Loucy (cell line): Measurements from ENCODE around the gene HNRNPK.

Source experiments
- H2AFZ ChIP-seq: fragments of 200-600 bp; sonication (generic); 2 replicates; pipeline ENCODE4 v1.6.0; 2016; ENCODE audit warnings: antibody characterized with exemption, mild to moderate bottlenecking, low read length, moderate library complexity
- H3F3A ChIP-seq: fragments of 200-600 bp; 2 replicates; pipeline ENCODE4 v1.6.0; 2016; ENCODE audit warnings: antibody characterized with exemption, low read depth, mild to moderate bottlenecking
- H3K27me3 ChIP-seq: fragments of 200-600 bp; sonication (generic); 2 replicates; pipeline ENCODE4 v1.6.1; 2014; ENCODE audit warnings: low read length, mild to moderate bottlenecking; ENCODE audit not compliant: insufficient read depth, poor library complexity, severe bottlenecking
- H3K36me3 ChIP-seq: fragments of 200-600 bp; sonication (generic); 2 replicates; pipeline ENCODE4 v1.6.1; 2016; ENCODE audit warnings: low read length; ENCODE audit not compliant: insufficient read depth
- H3K4me1 ChIP-seq: fragments of 200-600 bp; sonication (generic); 2 replicates; pipeline ENCODE4 v1.5.1; 2014; ENCODE audit warnings: low read length, mild to moderate bottlenecking; ENCODE audit not compliant: insufficient read depth, poor library complexity, severe bottlenecking
- H3K4me2 ChIP-seq: fragments of 200-600 bp; sonication (generic); 2 replicates; pipeline ENCODE4 v1.6.0; 2014; ENCODE audit warnings: antibody characterized with exemption, low read length, low read depth, mild to moderate bottlenecking; ENCODE audit not compliant: poor library complexity, severe bottlenecking
- H3K4me3 ChIP-seq: fragments of 200-600 bp; sonication (generic); 2 replicates; pipeline ENCODE4 v1.5.1; 2014; ENCODE audit warnings: low read length, mild to moderate bottlenecking, mixed read lengths; ENCODE audit not compliant: poor library complexity, severe bottlenecking
- H3K79me2 ChIP-seq: fragments of 200-600 bp; sonication (generic); 2 replicates; pipeline ENCODE4 v1.6.1; 2014; ENCODE audit warnings: low read length; ENCODE audit not compliant: insufficient read depth
- H3K9ac ChIP-seq: fragments of 200-600 bp; sonication (generic); 2 replicates; pipeline ENCODE4 v1.6.0; 2014; ENCODE audit warnings: mild to moderate bottlenecking, low read depth, low read length, moderate library complexity; ENCODE audit not compliant: poor library complexity, severe bottlenecking
- H3K9me2 ChIP-seq: fragments of 200-600 bp; sonication (generic); replicated peaks from 2 replicates; pipeline ENCODE4 v1.6.1; 2016; ENCODE audit warnings: low read depth, low read length, mixed read lengths
- H3K9me3 ChIP-seq: fragments of 200-600 bp; sonication (generic); 2 replicates; pipeline ENCODE4 v1.6.1; 2014; ENCODE audit warnings: mild to moderate bottlenecking, antibody characterized with exemption, low read length, low read depth; ENCODE audit not compliant: insufficient read depth
- H4K20me1 ChIP-seq: fragments of 200-600 bp; sonication (generic); 2 replicates; pipeline ENCODE4 v1.6.0; 2014; ENCODE audit warnings: antibody characterized with exemption, low read length, mild to moderate bottlenecking; ENCODE audit not compliant: insufficient read depth, poor library complexity, severe bottlenecking
- EZH2phosphoT487 ChIP-seq: fragments of 200-600 bp; IDR thresholded peaks from 2 replicates; pipeline ENCODE4 v1.6.1; 2018; ENCODE audit warnings: antibody characterized with exemption, mild to moderate bottlenecking, moderate library complexity, borderline replicate concordance
- TF ChIP-seq, protein P1 (sequence below): fragments of 200-600 bp; sonication (generic); conservative IDR thresholded peaks from 2 replicates; pipeline ENCODE4 v1.5.1; 2014; ENCODE audit warnings: mild to moderate bottlenecking, antibody characterized with exemption, low read length

The HNRNPK gene

DNA sequence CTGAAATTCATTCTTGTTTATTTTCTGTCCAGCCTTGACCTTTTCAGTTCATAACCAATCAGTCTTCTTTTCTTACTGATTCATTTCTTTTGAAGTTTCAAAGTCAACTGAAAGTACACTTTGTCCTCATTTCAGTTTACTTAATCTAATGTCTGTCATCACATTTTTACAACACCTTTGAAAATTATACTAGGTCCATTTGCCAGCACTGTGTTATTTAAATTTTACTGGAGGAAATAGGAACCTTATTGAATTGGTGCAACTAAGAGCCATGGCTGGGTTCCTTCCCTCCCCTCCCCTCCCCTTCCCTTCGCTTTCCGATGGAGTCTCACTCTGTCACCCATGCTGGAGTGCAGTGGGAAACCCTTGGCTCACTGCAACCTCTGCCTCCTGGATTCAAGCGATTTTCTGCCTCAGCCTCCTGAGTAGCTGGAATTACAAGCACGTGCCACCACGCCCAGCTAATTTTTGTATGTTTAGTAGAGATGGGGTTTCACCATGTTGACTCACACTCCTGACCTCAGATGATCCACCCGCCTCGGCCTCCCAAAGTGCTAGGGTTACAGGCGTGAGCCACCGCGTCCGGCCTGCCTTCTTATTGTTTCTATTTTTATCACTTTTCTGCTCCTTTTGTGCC is 6.9 kb upstream of the HNRNPK start:
- H3K9me2 ChIP-seq: no peaks in the 10 kb centered on the region
- TF ChIP-seq EZH2phosphoT487: no peak
- TF ChIP-seq, protein P1, sequence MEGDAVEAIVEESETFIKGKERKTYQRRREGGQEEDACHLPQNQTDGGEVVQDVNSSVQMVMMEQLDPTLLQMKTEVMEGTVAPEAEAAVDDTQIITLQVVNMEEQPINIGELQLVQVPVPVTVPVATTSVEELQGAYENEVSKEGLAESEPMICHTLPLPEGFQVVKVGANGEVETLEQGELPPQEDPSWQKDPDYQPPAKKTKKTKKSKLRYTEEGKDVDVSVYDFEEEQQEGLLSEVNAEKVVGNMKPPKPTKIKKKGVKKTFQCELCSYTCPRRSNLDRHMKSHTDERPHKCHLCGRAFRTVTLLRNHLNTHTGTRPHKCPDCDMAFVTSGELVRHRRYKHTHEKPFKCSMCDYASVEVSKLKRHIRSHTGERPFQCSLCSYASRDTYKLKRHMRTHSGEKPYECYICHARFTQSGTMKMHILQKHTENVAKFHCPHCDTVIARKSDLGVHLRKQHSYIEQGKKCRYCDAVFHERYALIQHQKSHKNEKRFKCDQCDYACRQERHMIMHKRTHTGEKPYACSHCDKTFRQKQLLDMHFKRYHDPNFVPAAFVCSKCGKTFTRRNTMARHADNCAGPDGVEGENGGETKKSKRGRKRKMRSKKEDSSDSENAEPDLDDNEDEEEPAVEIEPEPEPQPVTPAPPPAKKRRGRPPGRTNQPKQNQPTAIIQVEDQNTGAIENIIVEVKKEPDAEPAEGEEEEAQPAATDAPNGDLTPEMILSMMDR: no peak
- peaks cover 5% of the 10 kb centered on the region; the same call in 1 of the 2 replicates for H3K36me3 ChIP-seq
- H3K27me3 ChIP-seq: no peaks in the 10 kb centered on the region
- H3K4me2 ChIP-seq: peak overlapping the region; percentile 82
- H3K4me1 ChIP-seq: peaks cover 44% of the 10 kb centered on the region
- H3F3A ChIP-seq: no peaks in the 10 kb centered on the region
- peaks cover 25% of the 10 kb centered on the region for H4K20me1 ChIP-seq
- no peaks in the 10 kb centered on the region for H3K9me3 ChIP-seq
- peaks cover 79% of the 10 kb centered on the region for H3K79me2 ChIP-seq
- no peak overlapping the region for H3K9ac ChIP-seq
- no peak overlapping the region for H2AFZ ChIP-seq
- H3K4me3 ChIP-seq: no peak overlapping the region

DNA sequence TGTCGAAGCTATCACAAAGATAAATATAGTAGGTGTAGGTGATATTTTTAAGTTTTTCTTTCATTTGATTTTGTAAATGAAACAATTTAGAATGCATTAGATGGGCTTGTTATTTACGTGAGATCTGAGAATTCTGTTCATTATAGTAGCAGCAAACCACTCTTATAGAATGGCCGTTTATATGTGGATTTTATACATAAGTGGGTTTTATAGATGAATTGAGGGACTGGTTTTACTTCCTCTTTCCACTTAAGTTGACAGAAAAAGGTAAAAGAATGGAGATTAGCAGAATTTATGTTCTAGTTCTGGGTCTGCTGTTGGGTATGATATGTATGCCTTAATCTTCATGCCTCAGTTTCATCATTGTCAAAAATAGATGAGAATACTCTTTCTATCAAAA is 6.2 kb upstream of the HNRNPK start:
- Histone ChIP-seq H3K4me2 (peak overlapping the region; percentile 82), H3K9ac (peak overlapping the region; percentile 35), H3K9me2 (no peaks in the 10 kb centered on the region), H4K20me1 (peaks cover 31% of the 10 kb centered on the region), H2AFZ (no peak overlapping the region), H3K4me1 (peaks cover 49% of the 10 kb centered on the region), H3F3A (no peaks in the 10 kb centered on the region), H3K27me3 (no peaks in the 10 kb centered on the region), H3K9me3 (no peaks in the 10 kb centered on the region), H3K4me3 (peak overlapping the region; percentile 30), H3K79me2 (peaks cover 81% of the 10 kb centered on the region), H3K36me3 (peaks cover 5% of the 10 kb centered on the region; the same call in 1 of the 2 replicates)
- no peak for TF ChIP-seq EZH2phosphoT487
- TF ChIP-seq, protein P1: no peak

DNA sequence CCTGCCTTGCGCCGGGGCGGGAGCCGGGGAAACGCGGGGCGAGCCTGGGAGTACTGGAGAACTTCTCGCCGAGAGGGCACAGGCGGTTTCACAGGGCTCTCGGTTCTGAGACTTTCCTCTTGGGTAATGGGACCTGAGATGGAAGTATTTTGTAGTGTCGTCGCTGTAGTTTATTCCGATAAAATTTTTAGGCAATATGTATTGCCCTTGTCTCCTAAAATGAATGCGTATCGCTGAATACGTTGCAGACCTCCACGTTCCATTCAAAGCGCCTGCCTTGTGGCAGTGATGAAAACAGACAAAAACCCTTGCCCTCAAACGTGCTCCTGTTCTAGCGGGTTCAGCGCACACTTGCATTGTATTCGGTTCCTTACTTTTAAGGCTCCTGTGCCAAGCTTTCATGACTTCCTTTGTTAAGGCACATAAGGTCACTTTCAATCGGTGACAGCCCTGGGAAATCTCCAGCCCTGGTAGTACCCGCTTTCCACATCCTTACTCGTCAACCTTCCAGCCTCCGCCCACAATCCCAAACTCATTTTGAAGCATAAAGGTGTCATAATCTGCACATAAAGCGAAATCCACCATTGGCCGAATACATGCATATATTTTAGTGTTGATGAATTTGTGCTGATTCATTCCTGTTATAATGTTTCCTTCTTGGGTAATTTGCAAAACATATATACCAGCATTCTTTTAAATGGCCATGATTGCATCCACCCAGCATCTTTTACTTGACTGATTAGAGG is 1.3 kb upstream of the HNRNPK start:
- H2AFZ ChIP-seq: peak overlapping the region; percentile 68
- H3F3A ChIP-seq: no peaks in the 10 kb centered on the region
- peaks cover 55% of the 10 kb centered on the region for H3K4me1 ChIP-seq

More for the DNA sequence above, 1.3 kb upstream of the HNRNPK start:
- Histone ChIP-seq H3K9me2 (no peaks in the 10 kb centered on the region), H3K4me3 (peak overlapping the region; percentile 82), H3K9me3 (no peaks in the 10 kb centered on the region), H3K4me2 (peak overlapping the region; percentile 82), H3K9ac (peak overlapping the region; percentile 100), H3K27me3 (peaks cover 13% of the 10 kb centered on the region), H3K79me2 (peaks cover 95% of the 10 kb centered on the region), H3K36me3 (peaks cover 30% of the 10 kb centered on the region), H4K20me1 (peaks cover 64% of the 10 kb centered on the region)
- TF ChIP-seq, protein P1: no peak
- TF ChIP-seq EZH2phosphoT487: no peak
